GM23338 (cell line): ENCODE data around the gene NCKAP5. TPM values are rescaled to one million over a fixed set of nuclear protein-coding genes. Genes with fewer than 3 reads are reported as not detected.

Experiments used
- ATAC-seq: fragments of 200-7000 bp; cut with Tn5 transposase; 3 replicates; pipeline ENCODE4 v1.9.1; 2020
- DNase-seq: peaks from one replicate; pipeline ENCODE4 v3.0.0-alpha.2; 2015; ENCODE audit warnings: low spot score
- H2AFZ ChIP-seq: fragments of 200-600 bp; sonication (generic); 2 replicates; pipeline ENCODE4 v1.8.0; 2016; ENCODE audit warnings: antibody characterized with exemption, mild to moderate bottlenecking, moderate library complexity
- H3F3A ChIP-seq: fragments of 200-600 bp; sonication (generic); replicated peaks from 2 replicates; pipeline ENCODE4 v1.8.0; 2017; ENCODE audit warnings: antibody characterized with exemption, mixed run types, low read depth
- H3K27ac ChIP-seq: fragments of 200-600 bp; sonication (generic); 2 replicates; pipeline ENCODE4 v1.6.1; 2016; ENCODE audit warnings: low read depth
- H3K27me3 ChIP-seq: fragments of 200-600 bp; sonication (generic); 2 replicates; pipeline ENCODE4 v1.8.0; 2016; ENCODE audit warnings: mild to moderate bottlenecking, mixed run types, moderate library complexity; ENCODE audit not compliant: insufficient read depth
- H3K36me3 ChIP-seq: fragments of 200-600 bp; sonication (generic); 2 replicates; pipeline ENCODE4 v1.8.0; 2016; ENCODE audit warnings: mild to moderate bottlenecking; ENCODE audit not compliant: insufficient read depth
- H3K4me1 ChIP-seq: fragments of 200-600 bp; sonication (generic); 2 replicates; pipeline ENCODE4 v1.8.0; 2016; ENCODE audit warnings: mild to moderate bottlenecking, moderate library complexity; ENCODE audit not compliant: insufficient read depth
- H3K4me2 ChIP-seq: fragments of 200-600 bp; sonication (generic); 2 replicates; pipeline ENCODE4 v1.7.1; 2017; ENCODE audit warnings: mixed run types
- H3K4me3 ChIP-seq: fragments of 200-600 bp; sonication (generic); 2 replicates; pipeline ENCODE4 v1.6.1; 2016; ENCODE audit warnings: mixed run types
- H3K79me2 ChIP-seq: fragments of 200-600 bp; sonication (generic); replicated peaks from 2 replicates; pipeline ENCODE4 v1.8.0; 2017; ENCODE audit warnings: mild to moderate bottlenecking; ENCODE audit not compliant: insufficient read depth
- H3K9me2 ChIP-seq: fragments of 200-600 bp; sonication (generic); 2 replicates; pipeline ENCODE4 v1.8.0; 2017; ENCODE audit not compliant: insufficient read depth
- H4K20me1 ChIP-seq: fragments of 200-600 bp; sonication (generic); replicated peaks from 2 replicates; pipeline ENCODE4 v1.8.0; 2017; ENCODE audit warnings: mild to moderate bottlenecking; ENCODE audit not compliant: insufficient read depth
- H3K27ac Mint-ChIP-seq: 2 replicates; pipeline ENCODE4 v1.8.0; 2020; ENCODE audit warnings: inconsistent platforms, mild to moderate bottlenecking, moderate library complexity, mixed read lengths
- H3K27me3 Mint-ChIP-seq: 3 replicates; pipeline ENCODE4 v1.8.0; 2022; ENCODE audit warnings: low read depth, mild to moderate bottlenecking, moderate library complexity, mixed read lengths, inconsistent platforms; ENCODE audit not compliant: insufficient read depth, poor library complexity
- H3K36me3 Mint-ChIP-seq: 3 replicates; pipeline ENCODE4 v1.8.0; 2021; ENCODE audit warnings: low read depth, mild to moderate bottlenecking, inconsistent platforms, moderate library complexity, mixed read lengths
- H3K4me1 Mint-ChIP-seq: 3 replicates; pipeline ENCODE4 v1.8.0; 2020; ENCODE audit warnings: mild to moderate bottlenecking, inconsistent platforms, mixed read lengths
- H3K4me3 Mint-ChIP-seq: 3 replicates; pipeline ENCODE4 v1.8.0; 2021; ENCODE audit warnings: moderate library complexity, mild to moderate bottlenecking, inconsistent platforms, mixed read lengths
- H3K9me3 Mint-ChIP-seq: 3 replicates; pipeline ENCODE4 v1.8.0; 2020; ENCODE audit warnings: moderate library complexity, mild to moderate bottlenecking, inconsistent platforms, mixed read lengths
- CREB1 ChIP-seq: fragments of 250-450 bp; sonication (Bioruptor Pico); IDR thresholded peaks from 2 replicates; pipeline ENCODE4 v1.5.0; 2020; ENCODE audit warnings: low read depth, mild to moderate bottlenecking, moderate library complexity
- EZH2 ChIP-seq: fragments of 200-600 bp; sonication (generic); IDR thresholded peaks from one replicate; pipeline ENCODE4 v1.8.0; 2017; ENCODE audit warnings: antibody characterized with exemption, mild to moderate bottlenecking, low read depth; ENCODE audit not compliant: unreplicated experiment
- EZH2phosphoT487 ChIP-seq: fragments of 200-600 bp; sonication (generic); IDR thresholded peaks from one replicate; pipeline ENCODE4 v1.8.1; 2018; ENCODE audit warnings: antibody characterized with exemption; ENCODE audit not compliant: unreplicated experiment
- JUNB ChIP-seq: IDR thresholded peaks from one replicate; pipeline ENCODE4 v1.6.1; 2016; ENCODE audit warnings: antibody characterized with exemption; ENCODE audit not compliant: unreplicated experiment
- NANOG ChIP-seq: IDR thresholded peaks from 2 replicates; pipeline ENCODE4 v1.6.1; 2016; ENCODE audit warnings: antibody characterized with exemption, borderline replicate concordance
- POLR2AphosphoS5 ChIP-seq: IDR thresholded peaks from 2 replicates; pipeline ENCODE4 v1.6.1; 2016; ENCODE audit warnings: antibody characterized with exemption, low read depth
- STAT1 ChIP-seq: IDR thresholded peaks from one replicate; pipeline ENCODE4 v1.6.1; 2016; ENCODE audit warnings: antibody characterized with exemption; ENCODE audit not compliant: unreplicated experiment
- ZNF114 ChIP-seq: fragments of 250-450 bp; sonication (Bioruptor Pico); IDR thresholded peaks from 2 replicates; pipeline ENCODE4 v1.5.0; 2020; ENCODE audit warnings: mild to moderate bottlenecking, moderate library complexity
- ZNF331 ChIP-seq: fragments of 250-450 bp; sonication (Bioruptor Pico); IDR thresholded peaks from 2 replicates; pipeline ENCODE4 v1.5.0; 2020; ENCODE audit warnings: low read depth, mild to moderate bottlenecking, moderate library complexity
- polyA plus RNA-seq: library from polyadenylated mRNA; unstranded; fragments of >200 nt; fragmentation: Nextera tagmentation; extraction: Ambion mirVana; gene quantifications from 2 replicates; pipeline ENCODE4 v1.2.1, GENCODE V29; 2016
- total RNA-seq: library from RNA; depleted of rRNA; stranded (reverse); fragments of >200 nt; shearing (Covaris generic); gene quantifications from 2 replicates; pipeline ENCODE4 v1.2.3, GENCODE V29; 2014
- TF ChIP-seq, protein P1 (sequence below): IDR thresholded peaks from one replicate; pipeline ENCODE4 v1.6.1; 2018; ENCODE audit warnings: antibody characterized with exemption; ENCODE audit not compliant: unreplicated experiment
- TF ChIP-seq, protein P2 (sequence below), 2 experiments: fragments of 200-600 bp in 1 of 2; sonication (generic) in 1 of 2; conservative IDR thresholded peaks; 2 replicates each; pipeline versions ENCODE4 v1.5.1 to v1.6.1; 2016 to 2017; ENCODE audit warnings: antibody characterized with exemption in 2 of 2, low read depth in 2 of 2, mild to moderate bottlenecking in 2 of 2, moderate library complexity in 1 of 2
- TF ChIP-seq, protein P3 (sequence below): IDR thresholded peaks from 2 replicates; pipeline ENCODE4 v1.6.1; 2016; ENCODE audit warnings: antibody characterized with exemption
- TF ChIP-seq, protein P4 (sequence below): fragments of 250-450 bp; sonication (Bioruptor Pico); IDR thresholded peaks from 2 replicates; pipeline ENCODE4 v1.5.0; 2020; ENCODE audit warnings: mild to moderate bottlenecking, moderate library complexity

The NCKAP5 gene
- total and polyA plus RNA-seq, 2 experiments from 2014 or later = 0.34 to 0.73 TPM

DNA sequence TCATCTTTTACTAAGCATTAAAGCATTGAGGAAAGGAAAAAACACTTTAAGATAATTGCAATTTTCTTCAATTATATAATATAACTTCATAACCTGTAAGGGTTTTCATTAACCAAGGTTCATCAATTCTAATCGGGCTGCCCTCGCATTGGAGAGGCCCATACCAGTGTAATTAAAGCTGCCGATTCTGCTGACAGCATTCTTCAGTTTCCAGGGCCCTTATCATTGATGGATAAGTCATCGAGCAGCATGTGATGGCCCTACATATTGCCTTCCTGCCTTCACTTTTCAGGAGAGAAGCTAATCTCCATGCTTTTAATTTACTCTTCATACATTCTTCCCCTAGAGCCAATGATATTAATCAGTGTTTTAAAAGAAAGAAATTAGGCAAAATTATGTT is 92.0 kb downstream of the NCKAP5 start:
- no peaks in the 10 kb centered on the region for H3K4me1 ChIP-seq
- Mint-ChIP-seq H3K9me3 (no peaks in the 10 kb centered on the region), H3K4me1 (no peaks in the 10 kb centered on the region), H3K36me3 (no peaks in the 10 kb centered on the region), H3K27ac (no peak overlapping the region), H3K27me3 (peaks cover 2% of the 10 kb centered on the region), H3K4me3 (no peak overlapping the region)
- ATAC-seq (no peak), DNase-seq (no peak)
- no peaks in the 10 kb centered on the region for H3F3A ChIP-seq
- H4K20me1 ChIP-seq = no peaks in the 10 kb centered on the region
- no peak overlapping the region for H3K27ac ChIP-seq
- no peaks in the 10 kb centered on the region for H3K27me3 ChIP-seq
- H3K36me3 ChIP-seq = no peaks in the 10 kb centered on the region
- H2AFZ ChIP-seq = no peak overlapping the region
- TF ChIP-seq EZH2 = no peak
- TF ChIP-seq, protein P1, sequence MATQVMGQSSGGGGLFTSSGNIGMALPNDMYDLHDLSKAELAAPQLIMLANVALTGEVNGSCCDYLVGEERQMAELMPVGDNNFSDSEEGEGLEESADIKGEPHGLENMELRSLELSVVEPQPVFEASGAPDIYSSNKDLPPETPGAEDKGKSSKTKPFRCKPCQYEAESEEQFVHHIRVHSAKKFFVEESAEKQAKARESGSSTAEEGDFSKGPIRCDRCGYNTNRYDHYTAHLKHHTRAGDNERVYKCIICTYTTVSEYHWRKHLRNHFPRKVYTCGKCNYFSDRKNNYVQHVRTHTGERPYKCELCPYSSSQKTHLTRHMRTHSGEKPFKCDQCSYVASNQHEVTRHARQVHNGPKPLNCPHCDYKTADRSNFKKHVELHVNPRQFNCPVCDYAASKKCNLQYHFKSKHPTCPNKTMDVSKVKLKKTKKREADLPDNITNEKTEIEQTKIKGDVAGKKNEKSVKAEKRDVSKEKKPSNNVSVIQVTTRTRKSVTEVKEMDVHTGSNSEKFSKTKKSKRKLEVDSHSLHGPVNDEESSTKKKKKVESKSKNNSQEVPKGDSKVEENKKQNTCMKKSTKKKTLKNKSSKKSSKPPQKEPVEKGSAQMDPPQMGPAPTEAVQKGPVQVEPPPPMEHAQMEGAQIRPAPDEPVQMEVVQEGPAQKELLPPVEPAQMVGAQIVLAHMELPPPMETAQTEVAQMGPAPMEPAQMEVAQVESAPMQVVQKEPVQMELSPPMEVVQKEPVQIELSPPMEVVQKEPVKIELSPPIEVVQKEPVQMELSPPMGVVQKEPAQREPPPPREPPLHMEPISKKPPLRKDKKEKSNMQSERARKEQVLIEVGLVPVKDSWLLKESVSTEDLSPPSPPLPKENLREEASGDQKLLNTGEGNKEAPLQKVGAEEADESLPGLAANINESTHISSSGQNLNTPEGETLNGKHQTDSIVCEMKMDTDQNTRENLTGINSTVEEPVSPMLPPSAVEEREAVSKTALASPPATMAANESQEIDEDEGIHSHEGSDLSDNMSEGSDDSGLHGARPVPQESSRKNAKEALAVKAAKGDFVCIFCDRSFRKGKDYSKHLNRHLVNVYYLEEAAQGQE = no peak
- no peak for TF ChIP-seq CREB1 (CRISPR knock-in tag)
- TF ChIP-seq JUNB = no peak
- TF ChIP-seq NANOG = no peak
- TF ChIP-seq ZNF331 = no peak
- no peak for TF ChIP-seq EZH2phosphoT487
- TF ChIP-seq STAT1 = no peak
- TF ChIP-seq, protein P2, sequence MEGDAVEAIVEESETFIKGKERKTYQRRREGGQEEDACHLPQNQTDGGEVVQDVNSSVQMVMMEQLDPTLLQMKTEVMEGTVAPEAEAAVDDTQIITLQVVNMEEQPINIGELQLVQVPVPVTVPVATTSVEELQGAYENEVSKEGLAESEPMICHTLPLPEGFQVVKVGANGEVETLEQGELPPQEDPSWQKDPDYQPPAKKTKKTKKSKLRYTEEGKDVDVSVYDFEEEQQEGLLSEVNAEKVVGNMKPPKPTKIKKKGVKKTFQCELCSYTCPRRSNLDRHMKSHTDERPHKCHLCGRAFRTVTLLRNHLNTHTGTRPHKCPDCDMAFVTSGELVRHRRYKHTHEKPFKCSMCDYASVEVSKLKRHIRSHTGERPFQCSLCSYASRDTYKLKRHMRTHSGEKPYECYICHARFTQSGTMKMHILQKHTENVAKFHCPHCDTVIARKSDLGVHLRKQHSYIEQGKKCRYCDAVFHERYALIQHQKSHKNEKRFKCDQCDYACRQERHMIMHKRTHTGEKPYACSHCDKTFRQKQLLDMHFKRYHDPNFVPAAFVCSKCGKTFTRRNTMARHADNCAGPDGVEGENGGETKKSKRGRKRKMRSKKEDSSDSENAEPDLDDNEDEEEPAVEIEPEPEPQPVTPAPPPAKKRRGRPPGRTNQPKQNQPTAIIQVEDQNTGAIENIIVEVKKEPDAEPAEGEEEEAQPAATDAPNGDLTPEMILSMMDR (conservative IDR thresholded peaks at IDR 0.05; ENCODE audit: low read depth in 2 of 2) = no peak
- TF ChIP-seq, protein P3, sequence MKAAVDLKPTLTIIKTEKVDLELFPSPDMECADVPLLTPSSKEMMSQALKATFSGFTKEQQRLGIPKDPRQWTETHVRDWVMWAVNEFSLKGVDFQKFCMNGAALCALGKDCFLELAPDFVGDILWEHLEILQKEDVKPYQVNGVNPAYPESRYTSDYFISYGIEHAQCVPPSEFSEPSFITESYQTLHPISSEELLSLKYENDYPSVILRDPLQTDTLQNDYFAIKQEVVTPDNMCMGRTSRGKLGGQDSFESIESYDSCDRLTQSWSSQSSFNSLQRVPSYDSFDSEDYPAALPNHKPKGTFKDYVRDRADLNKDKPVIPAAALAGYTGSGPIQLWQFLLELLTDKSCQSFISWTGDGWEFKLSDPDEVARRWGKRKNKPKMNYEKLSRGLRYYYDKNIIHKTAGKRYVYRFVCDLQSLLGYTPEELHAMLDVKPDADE = no peak
- TF ChIP-seq POLR2AphosphoS5 = no peak
- TF ChIP-seq, protein P4, sequence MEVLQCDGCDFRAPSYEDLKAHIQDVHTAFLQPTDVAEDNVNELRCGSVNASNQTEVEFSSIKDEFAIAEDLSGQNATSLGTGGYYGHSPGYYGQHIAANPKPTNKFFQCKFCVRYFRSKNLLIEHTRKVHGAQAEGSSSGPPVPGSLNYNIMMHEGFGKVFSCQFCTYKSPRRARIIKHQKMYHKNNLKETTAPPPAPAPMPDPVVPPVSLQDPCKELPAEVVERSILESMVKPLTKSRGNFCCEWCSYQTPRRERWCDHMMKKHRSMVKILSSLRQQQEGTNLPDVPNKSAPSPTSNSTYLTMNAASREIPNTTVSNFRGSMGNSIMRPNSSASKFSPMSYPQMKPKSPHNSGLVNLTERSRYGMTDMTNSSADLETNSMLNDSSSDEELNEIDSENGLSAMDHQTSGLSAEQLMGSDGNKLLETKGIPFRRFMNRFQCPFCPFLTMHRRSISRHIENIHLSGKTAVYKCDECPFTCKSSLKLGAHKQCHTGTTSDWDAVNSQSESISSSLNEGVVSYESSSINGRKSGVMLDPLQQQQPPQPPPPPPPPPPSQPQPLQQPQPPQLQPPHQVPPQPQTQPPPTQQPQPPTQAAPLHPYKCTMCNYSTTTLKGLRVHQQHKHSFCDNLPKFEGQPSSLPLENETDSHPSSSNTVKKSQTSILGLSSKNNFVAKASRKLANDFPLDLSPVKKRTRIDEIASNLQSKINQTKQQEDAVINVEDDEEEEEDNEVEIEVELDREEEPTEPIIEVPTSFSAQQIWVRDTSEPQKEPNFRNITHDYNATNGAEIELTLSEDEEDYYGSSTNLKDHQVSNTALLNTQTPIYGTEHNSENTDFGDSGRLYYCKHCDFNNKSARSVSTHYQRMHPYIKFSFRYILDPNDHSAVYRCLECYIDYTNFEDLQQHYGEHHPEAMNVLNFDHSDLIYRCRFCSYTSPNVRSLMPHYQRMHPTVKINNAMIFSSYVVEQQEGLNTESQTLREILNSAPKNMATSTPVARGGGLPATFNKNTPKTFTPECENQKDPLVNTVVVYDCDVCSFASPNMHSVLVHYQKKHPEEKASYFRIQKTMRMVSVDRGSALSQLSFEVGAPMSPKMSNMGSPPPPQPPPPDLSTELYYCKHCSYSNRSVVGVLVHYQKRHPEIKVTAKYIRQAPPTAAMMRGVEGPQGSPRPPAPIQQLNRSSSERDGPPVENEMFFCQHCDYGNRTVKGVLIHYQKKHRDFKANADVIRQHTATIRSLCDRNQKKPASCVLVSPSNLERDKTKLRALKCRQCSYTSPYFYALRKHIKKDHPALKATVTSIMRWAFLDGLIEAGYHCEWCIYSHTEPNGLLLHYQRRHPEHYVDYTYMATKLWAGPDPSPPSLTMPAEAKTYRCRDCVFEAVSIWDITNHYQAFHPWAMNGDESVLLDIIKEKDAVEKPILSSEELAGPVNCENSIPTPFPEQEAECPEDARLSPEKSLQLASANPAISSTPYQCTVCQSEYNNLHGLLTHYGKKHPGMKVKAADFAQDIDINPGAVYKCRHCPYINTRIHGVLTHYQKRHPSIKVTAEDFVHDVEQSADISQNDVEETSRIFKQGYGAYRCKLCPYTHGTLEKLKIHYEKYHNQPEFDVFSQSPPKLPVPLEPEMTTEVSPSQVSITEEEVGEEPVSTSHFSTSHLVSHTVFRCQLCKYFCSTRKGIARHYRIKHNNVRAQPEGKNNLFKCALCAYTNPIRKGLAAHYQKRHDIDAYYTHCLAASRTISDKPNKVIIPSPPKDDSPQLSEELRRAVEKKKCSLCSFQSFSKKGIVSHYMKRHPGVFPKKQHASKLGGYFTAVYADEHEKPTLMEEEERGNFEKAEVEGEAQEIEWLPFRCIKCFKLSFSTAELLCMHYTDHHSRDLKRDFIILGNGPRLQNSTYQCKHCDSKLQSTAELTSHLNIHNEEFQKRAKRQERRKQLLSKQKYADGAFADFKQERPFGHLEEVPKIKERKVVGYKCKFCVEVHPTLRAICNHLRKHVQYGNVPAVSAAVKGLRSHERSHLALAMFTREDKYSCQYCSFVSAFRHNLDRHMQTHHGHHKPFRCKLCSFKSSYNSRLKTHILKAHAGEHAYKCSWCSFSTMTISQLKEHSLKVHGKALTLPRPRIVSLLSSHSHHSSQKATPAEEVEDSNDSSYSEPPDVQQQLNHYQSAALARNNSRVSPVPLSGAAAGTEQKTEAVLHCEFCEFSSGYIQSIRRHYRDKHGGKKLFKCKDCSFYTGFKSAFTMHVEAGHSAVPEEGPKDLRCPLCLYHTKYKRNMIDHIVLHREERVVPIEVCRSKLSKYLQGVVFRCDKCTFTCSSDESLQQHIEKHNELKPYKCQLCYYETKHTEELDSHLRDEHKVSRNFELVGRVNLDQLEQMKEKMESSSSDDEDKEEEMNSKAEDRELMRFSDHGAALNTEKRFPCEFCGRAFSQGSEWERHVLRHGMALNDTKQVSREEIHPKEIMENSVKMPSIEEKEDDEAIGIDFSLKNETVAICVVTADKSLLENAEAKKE = no peak
- TF ChIP-seq ZNF114 (CRISPR knock-in tag) = no peak
- no peaks in the 10 kb centered on the region for H3K79me2 ChIP-seq
- no peak overlapping the region for H3K4me2 ChIP-seq
- no peaks in the 10 kb centered on the region; the same call in 1 of the 2 replicates for H3K9me2 ChIP-seq
- no peak overlapping the region for H3K4me3 ChIP-seq
